Hepatocyte (in vitro differentiated cells): ENCODE results near the gene TTC9B.

ENCODE experiments used
- CTCF ChIP-seq: fragments of 200-600 bp; sonication (generic); IDR thresholded peaks from 2 replicates; pipeline ENCODE4 v1.5.1; 2016; ENCODE audit warnings: antibody characterized with exemption, mild to moderate bottlenecking; ENCODE audit not compliant: poor library complexity
- EZH2 ChIP-seq: fragments of 200-600 bp; sonication (generic); IDR thresholded peaks from 2 replicates; pipeline ENCODE4 v1.6.1; 2016; ENCODE audit warnings: antibody characterized with exemption, mild to moderate bottlenecking, borderline replicate concordance
- EZH2phosphoT487 ChIP-seq: fragments of 200-600 bp; sonication (generic); IDR thresholded peaks from one replicate; pipeline ENCODE4 v1.6.1; 2018; ENCODE audit warnings: antibody characterized with exemption, mild to moderate bottlenecking, low read depth, moderate library complexity; ENCODE audit not compliant: unreplicated experiment, severe bottlenecking

GRCh38 chr19:40239415-40240226 lies 21.4 kb upstream of the TTC9B start:
- TF ChIP-seq CTCF (no peak), EZH2 (no peak), EZH2phosphoT487 (no peak)
